ENCODE data around the gene TMEM181. TPM values are rescaled to one million over a fixed set of nuclear protein-coding genes. Genes with fewer than 3 reads are reported as not detected.

TMEM181 gene
- total and polyA plus RNA-seq, 2 of the 13 experiments (the other 11 are each of a cell fraction or from before 2014, with no cell fraction given) = 59.1 to 108 TPM

DNA sequence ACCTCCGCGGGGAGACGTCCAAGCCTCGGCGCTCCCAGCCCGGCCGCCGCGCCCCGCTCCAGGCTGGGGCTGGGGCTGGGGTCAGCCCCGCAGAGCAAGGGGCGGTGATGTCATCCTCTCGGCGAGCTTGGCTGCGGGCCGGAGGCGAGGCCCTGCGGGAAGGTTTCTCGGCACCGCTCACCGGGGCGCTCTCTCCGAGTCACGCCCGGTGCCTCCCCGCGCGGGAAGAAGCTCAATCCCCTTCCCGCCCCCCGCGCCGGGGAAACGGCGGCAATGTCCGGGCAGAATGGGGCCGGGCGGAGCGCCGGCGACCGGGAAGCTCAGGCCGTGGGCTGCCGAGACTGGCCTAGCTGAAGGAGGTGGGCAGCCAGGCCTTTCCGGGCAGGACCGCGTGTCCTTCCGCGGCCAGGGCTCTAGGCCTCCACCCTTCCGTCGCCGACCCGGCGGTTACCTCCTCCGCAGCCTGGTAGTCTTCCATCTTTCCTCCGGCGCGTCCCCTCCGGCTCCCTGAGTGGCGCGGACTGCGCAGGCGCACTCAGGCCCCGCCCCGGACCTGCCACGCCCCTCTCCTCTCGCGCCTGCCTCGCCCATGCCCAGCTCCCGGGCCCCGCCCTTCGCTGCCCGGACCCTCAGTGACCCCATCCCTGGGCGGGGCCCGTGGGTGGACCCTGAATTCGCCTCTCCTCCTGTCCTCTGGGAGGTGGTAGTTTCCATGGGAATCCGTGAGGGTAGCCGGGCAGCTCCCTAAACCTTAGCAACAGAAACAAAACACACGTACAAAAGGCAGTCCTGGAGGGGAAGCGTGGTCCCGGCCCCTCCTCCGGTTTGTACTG lies 84.6 kb downstream of the TMEM181 start, which contains the start of gene DYNLT1 (continued):
- no peak for TF ChIP-seq ZNF672 (CRISPR knock-in tag; IDR thresholded peaks at IDR 0.05)
- peak; percentile 83 for TF ChIP-seq MYC (CRISPR knock-in tag; IDR thresholded peaks at IDR 0.05; ENCODE audit: borderline replicate concordance)
- TF ChIP-seq SMARCC2 (IDR thresholded peaks at IDR 0.05) = no peak
- peak; percentile 79 for TF ChIP-seq ZC3H13 (CRISPR knock-in tag; IDR thresholded peaks at IDR 0.05)
- TF ChIP-seq ZNF841 (CRISPR knock-in tag; IDR thresholded peaks at IDR 0.05; ENCODE audit: borderline replicate concordance) = no peak
- TF ChIP-seq, protein P1, sequence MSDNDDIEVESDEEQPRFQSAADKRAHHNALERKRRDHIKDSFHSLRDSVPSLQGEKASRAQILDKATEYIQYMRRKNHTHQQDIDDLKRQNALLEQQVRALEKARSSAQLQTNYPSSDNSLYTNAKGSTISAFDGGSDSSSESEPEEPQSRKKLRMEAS (IDR thresholded peaks at IDR 0.05) = peak; percentile 87
- peak; percentile 78 for TF ChIP-seq ZBTB38 (CRISPR knock-in tag; IDR thresholded peaks at IDR 0.05)
- no peak for TF ChIP-seq ZKSCAN8 (CRISPR knock-in tag; IDR thresholded peaks at IDR 0.05; ENCODE audit: borderline replicate concordance)
- no peak for TF ChIP-seq EZH2 (conservative IDR thresholded peaks at IDR 0.05; ENCODE audit: low read depth, low read length)
- TF ChIP-seq GABPB1 (CRISPR knock-in tag; IDR thresholded peaks at IDR 0.05) = peak; percentile 88; the same call in 1 of the 2 replicates
- TF ChIP-seq MIER3 (CRISPR knock-in tag; IDR thresholded peaks at IDR 0.05; ENCODE audit: borderline replicate concordance) = 0 out of 2 replicates have a peak, but pooled peaks have one; percentile 58
- TF ChIP-seq SALL2 (CRISPR knock-in tag; IDR thresholded peaks at IDR 0.05) = peak; percentile 96; the same call in 1 of the 2 replicates
- TF ChIP-seq ZNF460 (CRISPR knock-in tag; IDR thresholded peaks at IDR 0.05; ENCODE audit: borderline replicate concordance) = peak; percentile 52; the same call in 1 of the 2 replicates
- TF ChIP-seq CENPT (CRISPR knock-in tag; IDR thresholded peaks at IDR 0.05; ENCODE audit: low read depth) = no peak; the same call in 1 of the 2 replicates
- no peak for TF ChIP-seq HOXA9 (CRISPR knock-in tag; IDR thresholded peaks at IDR 0.05; ENCODE audit: borderline replicate concordance)
- TF ChIP-seq CHD2 (IDR thresholded peaks at IDR 0.05; ENCODE audit: low read depth, low read length) = no peak
- TF ChIP-seq MIER2 (CRISPR knock-in tag; IDR thresholded peaks at IDR 0.05) = no peak
- TF ChIP-seq TARDBP (CRISPR knock-in tag; IDR thresholded peaks at IDR 0.05) = peak; percentile 54; the same call in 1 of the 2 replicates
- peak; percentile 93; the same call in 1 of the 2 replicates for TF ChIP-seq HOXD1 (CRISPR knock-in tag; IDR thresholded peaks at IDR 0.05)
- TF ChIP-seq ZNF724P (CRISPR knock-in tag; IDR thresholded peaks at IDR 0.05; ENCODE audit: borderline replicate concordance) = peak; percentile 50; the same call in 1 of the 2 replicates
- peak; percentile 84 for TF ChIP-seq ZBTB7A (CRISPR knock-in tag; IDR thresholded peaks at IDR 0.05)
- no peak for TF ChIP-seq SMAD3 (CRISPR knock-in tag; IDR thresholded peaks at IDR 0.05)
- TF ChIP-seq, protein P2, sequence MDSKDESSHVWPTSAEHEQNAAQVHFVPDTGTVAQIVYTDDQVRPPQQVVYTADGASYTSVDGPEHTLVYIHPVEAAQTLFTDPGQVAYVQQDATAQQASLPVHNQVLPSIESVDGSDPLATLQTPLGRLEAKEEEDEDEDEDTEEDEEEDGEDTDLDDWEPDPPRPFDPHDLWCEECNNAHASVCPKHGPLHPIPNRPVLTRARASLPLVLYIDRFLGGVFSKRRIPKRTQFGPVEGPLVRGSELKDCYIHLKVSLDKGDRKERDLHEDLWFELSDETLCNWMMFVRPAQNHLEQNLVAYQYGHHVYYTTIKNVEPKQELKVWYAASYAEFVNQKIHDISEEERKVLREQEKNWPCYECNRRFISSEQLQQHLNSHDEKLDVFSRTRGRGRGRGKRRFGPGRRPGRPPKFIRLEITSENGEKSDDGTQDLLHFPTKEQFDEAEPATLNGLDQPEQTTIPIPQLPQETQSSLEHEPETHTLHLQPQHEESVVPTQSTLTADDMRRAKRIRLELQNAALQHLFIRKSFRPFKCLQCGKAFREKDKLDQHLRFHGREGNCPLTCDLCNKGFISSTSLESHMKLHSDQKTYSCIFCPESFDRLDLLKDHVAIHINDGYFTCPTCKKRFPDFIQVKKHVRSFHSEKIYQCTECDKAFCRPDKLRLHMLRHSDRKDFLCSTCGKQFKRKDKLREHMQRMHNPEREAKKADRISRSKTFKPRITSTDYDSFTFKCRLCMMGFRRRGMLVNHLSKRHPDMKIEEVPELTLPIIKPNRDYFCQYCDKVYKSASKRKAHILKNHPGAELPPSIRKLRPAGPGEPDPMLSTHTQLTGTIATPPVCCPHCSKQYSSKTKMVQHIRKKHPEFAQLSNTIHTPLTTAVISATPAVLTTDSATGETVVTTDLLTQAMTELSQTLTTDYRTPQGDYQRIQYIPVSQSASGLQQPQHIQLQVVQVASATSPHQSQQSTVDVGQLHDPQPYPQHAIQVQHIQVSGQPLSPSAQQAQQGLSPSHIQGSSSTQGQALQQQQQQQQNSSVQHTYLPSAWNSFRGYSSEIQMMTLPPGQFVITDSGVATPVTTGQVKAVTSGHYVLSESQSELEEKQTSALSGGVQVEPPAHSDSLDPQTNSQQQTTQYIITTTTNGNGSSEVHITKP (CRISPR knock-in tag; IDR thresholded peaks at IDR 0.05; ENCODE audit: low read depth) = peak; percentile 81; the same call in 1 of the 2 replicates
- TF ChIP-seq ZNF343 (CRISPR knock-in tag; IDR thresholded peaks at IDR 0.05) = peak; percentile 81; the same call in 1 of the 2 replicates
- TF ChIP-seq, protein P3, sequence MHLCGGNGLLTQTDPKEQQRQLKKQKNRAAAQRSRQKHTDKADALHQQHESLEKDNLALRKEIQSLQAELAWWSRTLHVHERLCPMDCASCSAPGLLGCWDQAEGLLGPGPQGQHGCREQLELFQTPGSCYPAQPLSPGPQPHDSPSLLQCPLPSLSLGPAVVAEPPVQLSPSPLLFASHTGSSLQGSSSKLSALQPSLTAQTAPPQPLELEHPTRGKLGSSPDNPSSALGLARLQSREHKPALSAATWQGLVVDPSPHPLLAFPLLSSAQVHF (CRISPR knock-in tag; IDR thresholded peaks at IDR 0.05) = 0 out of 2 replicates have a peak, but pooled peaks have one; percentile 17
- TF ChIP-seq ARNT2 (CRISPR knock-in tag; IDR thresholded peaks at IDR 0.05; ENCODE audit: low read depth) = peak; percentile 88; the same call in 1 of the 2 replicates

Measured in HepG2 (cell line).